Kidney (tissue), 14 donors: ENCODE data around the gene RGL2. TPM values are rescaled to one million over a fixed set of nuclear protein-coding genes. Genes with fewer than 3 reads are reported as not detected.

Experiments
- DNase-seq, 5 donors: peaks; one replicate each; pipeline ENCODE4 v3.0.0-alpha.2; 2013 to 2020
- FAIRE-seq: peaks from 2 replicates; lab custom pipeline; 2012; peaks lifted over from hg19 to GRCh38; lab: Jason Lieb, UNC
- H3K27ac ChIP-seq, 2 donors: one replicate each; pipeline ENCODE4 v1.7.0; 2013; ENCODE audit warnings: low read depth in 2 of 2, low read length in 2 of 2, inconsistent platforms in 1 of 2
- H3K27me3 ChIP-seq: one replicate; pipeline ENCODE4 v1.7.1; 2013; ENCODE audit warnings: low read length, inconsistent platforms; ENCODE audit not compliant: control insufficient read depth, insufficient read depth
- H3K36me3 ChIP-seq, 3 donors: one replicate each; pipeline versions ENCODE4 v1.7.0 to v1.7.1; 2013; ENCODE audit warnings: low read length in 3 of 3, control low read depth in 1 of 3, inconsistent platforms in 1 of 3; ENCODE audit not compliant: insufficient read depth in 3 of 3, control insufficient read depth in 2 of 3
- H3K4me1 ChIP-seq, 3 donors: one replicate each; pipeline versions ENCODE4 v1.7.0 to v1.7.1; 2013; ENCODE audit warnings: low read length in 3 of 3, inconsistent platforms in 1 of 3, low read depth in 1 of 3; ENCODE audit not compliant: control insufficient read depth in 2 of 3, insufficient read depth in 2 of 3
- H3K4me3 ChIP-seq, 3 donors: one replicate each; pipeline versions ENCODE4 v1.7.0 to v1.8.1; 2013; ENCODE audit warnings: low read length in 3 of 3, control low read depth in 1 of 3, inconsistent platforms in 1 of 3
- H3K9ac ChIP-seq, 3 donors: one replicate each; pipeline versions ENCODE4 v1.7.0 to v1.7.1; 2013; ENCODE audit warnings: low read length in 3 of 3, control low read depth in 1 of 3, inconsistent platforms in 1 of 3
- H3K9me3 ChIP-seq, 3 donors: one replicate each; pipeline versions ENCODE4 v1.7.0 to v1.7.1; 2013; ENCODE audit warnings: low read length in 3 of 3, control low read depth in 1 of 3, inconsistent platforms in 1 of 3; ENCODE audit not compliant: control insufficient read depth in 2 of 3, insufficient read depth in 1 of 3
- CTCF ChIP-seq: IDR thresholded peaks from 3 replicates; pipeline ENCODE4 v1.5.1; 2012; ENCODE audit warnings: mild to moderate bottlenecking, moderate library complexity, borderline replicate concordance; ENCODE audit not compliant: insufficient read depth; ENCODE audit errors: extremely low read depth
- intact Hi-C: fragments of 100-400 bp; cut with DNase I; formaldehyde crosslinking; loops from one replicate; pipeline ENCODE4 v1.11.1; 2022
- polyA plus RNA-seq: library from polyadenylated mRNA; stranded (reverse); fragments of 350-450 nt; fragmentation: Illumina TruSeq; extraction: RNeasy Lipid Tissue Mini Kit (QIAGEN cat#74804); gene quantifications from one replicate; pipeline ENCODE4 v1.2.3, GENCODE V29; 2014; ENCODE audit warnings: low read depth, low replicate concordance; ENCODE audit not compliant: insufficient read depth
- total RNA-seq: library from RNA; stranded (reverse); fragmentation: NEBNext Ultra II Directional; extraction: Animal tissue kit (Norgen Biotek cat#: 25700); gene quantifications from one replicate; pipeline ENCODE4 v1.2.1, GENCODE V29; 2021
- donor health status: control.
- donor health status: control.
- donor health status: control.
- donor health status: control.
- donor health status: control.
- donor health status: DM: yes; HTN: yes; CAD: no.
- donor health status: Normal renal cell carcinoma (clear cell type).

The RGL2 gene
- total and polyA plus RNA-seq, 2 donors from 2014 or later = 56.2 to 92.4 TPM

GRCh38 chr6:33313709-33314514, 15.2 kb upstream of the RGL2 start, which contains the start of gene TAPBP:
TAPBP (minus strand) TSS chr6:33314078; CDS start chr6:33314041, 37 bp downstream.
- no peaks in the 10 kb centered on the region for H3K9me3 ChIP-seq
- FAIRE-seq = no peak
- H3K4me3 ChIP-seq = peak within 1 kb of the TSS; percentile 70 to 96 (median 90)
- H3K9ac ChIP-seq = peak within 1 kb of the TSS; percentile 69 to 94 (median 93)
- H3K36me3 ChIP-seq = peaks cover 0 to 1% (median 0%) of the 10 kb centered on the region in 3 donors
- peaks cover 0 to 33% (median 9%) of the 10 kb centered on the region in 3 donors for H3K4me1 ChIP-seq
- no peaks in the 10 kb centered on the region for H3K27me3 ChIP-seq
- no peak for TF ChIP-seq CTCF
- H3K27ac ChIP-seq = peak within 1 kb of the TSS; percentile 93 to 98
- DNase-seq = peak; percentile 57 to 87 (median 79)
- intact Hi-C loops = no loop called here

DNA sequence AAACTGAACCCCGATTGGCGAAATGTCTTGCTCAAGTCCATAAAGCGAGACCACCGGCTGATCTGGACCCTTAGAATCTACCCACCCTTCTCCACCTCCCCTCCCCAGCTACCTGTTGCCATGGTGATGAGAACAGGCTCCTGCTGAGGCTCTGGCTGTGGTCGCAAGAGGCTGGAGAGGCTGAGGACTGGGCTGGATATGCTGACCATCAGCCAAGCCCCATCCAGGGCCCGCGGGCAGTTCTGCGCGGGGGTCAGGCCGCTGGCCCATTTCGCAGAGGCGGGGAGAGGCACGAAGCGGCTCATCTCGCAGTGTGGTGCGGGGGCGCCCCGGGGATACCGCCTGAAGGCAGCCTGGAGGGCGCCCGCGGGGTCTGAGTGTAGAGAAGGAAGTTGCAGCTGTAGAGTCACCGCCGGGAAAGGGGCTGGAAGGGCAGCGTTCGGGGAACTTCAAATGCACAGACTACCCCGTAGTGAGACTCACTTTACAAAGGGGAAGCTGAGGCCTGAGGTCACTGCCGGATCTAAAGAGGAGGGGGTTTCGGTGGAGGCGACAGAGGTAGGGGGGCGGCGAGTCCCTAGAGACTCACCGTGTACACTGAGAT, 14.5 kb upstream of the RGL2 start:
- Histone ChIP-seq H3K4me1 (peaks cover 0 to 27% (median 2%) of the 10 kb centered on the region in 3 donors), H3K27me3 (no peaks in the 10 kb centered on the region), H3K9me3 (no peaks in the 10 kb centered on the region), H3K4me3 (peak overlapping the region; percentile 70 to 96 (median 90)), H3K36me3 (no peaks in the 10 kb centered on the region), H3K9ac (peak overlapping the region; percentile 69 to 94 (median 93)), H3K27ac (peak overlapping the region; percentile 93 to 98)
- intact Hi-C loops = no loop called here
- DNase-seq = peak; percentile 56 to 84 (median 66)
- no peak for TF ChIP-seq CTCF
- FAIRE-seq = no peak

DNA sequence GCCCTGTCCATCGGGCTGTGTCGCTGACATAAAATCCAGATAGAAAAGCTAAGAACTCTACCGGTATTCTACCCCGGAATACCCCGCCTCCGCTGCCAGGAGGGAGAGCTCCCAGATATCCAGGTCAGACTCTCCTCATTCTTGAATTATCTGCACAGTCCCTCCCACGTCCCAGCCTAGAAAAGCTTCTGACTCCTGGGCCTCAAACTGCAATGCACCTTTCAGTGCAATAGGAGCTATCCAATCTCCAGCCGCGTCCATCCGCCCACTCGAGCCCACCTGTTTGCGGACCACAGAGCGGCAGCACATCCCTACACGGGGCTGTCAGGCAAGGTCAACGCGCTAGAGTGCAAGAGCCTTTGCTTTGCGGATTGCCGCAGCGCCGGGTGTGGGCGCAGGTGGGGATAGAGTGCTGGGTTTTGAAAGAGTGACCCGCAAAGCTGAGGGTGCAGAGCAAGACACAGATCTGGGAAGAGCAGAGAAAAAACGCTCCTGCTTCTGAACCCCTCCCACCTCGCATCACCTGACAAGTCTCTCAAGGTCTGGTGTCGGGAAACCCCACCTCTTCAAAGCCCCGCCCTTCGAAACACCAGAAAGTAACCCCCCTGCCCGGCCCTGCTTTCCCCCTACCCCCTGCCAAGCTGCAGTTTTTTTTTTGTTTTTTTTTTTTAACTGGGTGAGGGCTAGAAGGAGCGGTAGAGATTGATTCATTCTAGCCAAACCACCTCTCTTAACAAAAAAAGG, 13.8 kb upstream of the RGL2 start:
- Histone ChIP-seq H3K9me3 (no peaks in the 10 kb centered on the region), H3K27ac (peak overlapping the region; percentile 93 to 98), H3K4me1 (peaks cover 0 to 27% (median 2%) of the 10 kb centered on the region in 3 donors), H3K27me3 (no peaks in the 10 kb centered on the region), H3K9ac (peak overlapping the region; percentile 38 to 94 (median 93)), H3K4me3 (peak overlapping the region; percentile 70 to 96 (median 90)), H3K36me3 (no peaks in the 10 kb centered on the region)
- no peak for TF ChIP-seq CTCF
- intact Hi-C loops = no loop called here
- FAIRE-seq (no peak), DNase-seq (peak; percentile 73 to 87 (median 83))
